GM12801 (cell line): ENCODE data around the gene TEX48.

Experiments used
- CTCF ChIP-seq: IDR thresholded peaks from one replicate; pipeline ENCODE4 v1.5.1; 2011; ENCODE audit warnings: control low read depth; ENCODE audit not compliant: insufficient read length; ENCODE audit errors: extremely low read depth

The TEX48 gene

GRCh38 chr9:114681594-114682332 lies at the start of gene TEX48:
TSS of gene TEX48 (minus strand) at chr9:114682192. CDS start at chr9:114671723, 10,469 bp downstream.
- TF ChIP-seq CTCF = no peak

GRCh38 chr9:114731701-114732100 lies 49.7 kb upstream of the TEX48 start:
- no peak for TF ChIP-seq CTCF

- TF ChIP-seq CTCF = no peak
These were observed 47.7 kb upstream of the TEX48 start for GRCh38 chr9:114729706-114730105.

GRCh38 chr9:114725930-114726329 lies 43.9 kb upstream of the TEX48 start:
- TF ChIP-seq CTCF = no peak

- no peak for TF ChIP-seq CTCF
These were observed 42.8 kb upstream of the TEX48 start for GRCh38 chr9:114724744-114725143.

GRCh38 chr9:114723931-114724330 lies 41.9 kb upstream of the TEX48 start:
- TF ChIP-seq CTCF = no peak

- no peak for TF ChIP-seq CTCF
These were observed 41.1 kb upstream of the TEX48 start for GRCh38 chr9:114722937-114723620.
